ENCODE data around the gene THRB. TPM values are rescaled to one million over a fixed set of nuclear protein-coding genes. Genes with fewer than 3 reads are reported as not detected.

The THRB gene
- total RNA-seq, 2 experiments from 2014 or later = not detected

GRCh38 chr3:24157106-24157505 is 337.5 kb downstream of the THRB start:
- H3K4me3 Mint-ChIP-seq = no peak overlapping the region
- DNase-seq = no peak
- H3K36me3 Mint-ChIP-seq = no peaks in the 10 kb centered on the region
- peaks cover 10% of the 10 kb centered on the region for H3K4me1 Mint-ChIP-seq
- H3K9me3 Mint-ChIP-seq = no peaks in the 10 kb centered on the region
- H3K27ac Mint-ChIP-seq = no peak overlapping the region
- peaks cover 19% of the 10 kb centered on the region for H3K27me3 Mint-ChIP-seq

- no peak for DNase-seq
- no peak overlapping the region for H3K27ac Mint-ChIP-seq
- H3K4me1 Mint-ChIP-seq = peaks cover 10% of the 10 kb centered on the region
- H3K27me3 Mint-ChIP-seq = peaks cover 19% of the 10 kb centered on the region
- H3K36me3 Mint-ChIP-seq = no peaks in the 10 kb centered on the region
- H3K9me3 Mint-ChIP-seq = no peaks in the 10 kb centered on the region
- H3K4me3 Mint-ChIP-seq = no peak overlapping the region
Observed at GRCh38 chr3:24156466-24156865, 338.2 kb downstream of the THRB start.

- Mint-ChIP-seq H3K9me3 (no peaks in the 10 kb centered on the region), H3K36me3 (no peaks in the 10 kb centered on the region), H3K27me3 (peaks cover 15% of the 10 kb centered on the region), H3K27ac (no peak overlapping the region), H3K4me3 (no peak overlapping the region), H3K4me1 (peaks cover 10% of the 10 kb centered on the region)
- no peak for DNase-seq
Observed at GRCh38 chr3:24155276-24155675, 339.4 kb downstream of the THRB start.

- Mint-ChIP-seq H3K27ac (no peak overlapping the region), H3K4me3 (no peak overlapping the region), H3K36me3 (no peaks in the 10 kb centered on the region), H3K9me3 (no peaks in the 10 kb centered on the region), H3K4me1 (peaks cover 10% of the 10 kb centered on the region), H3K27me3 (peaks cover 11% of the 10 kb centered on the region)
- no peak for DNase-seq
Observed at GRCh38 chr3:24154781-24155180, 339.9 kb downstream of the THRB start.

GRCh38 chr3:24154013-24154695 is 340.5 kb downstream of the THRB start:
- Mint-ChIP-seq H3K9me3 (no peaks in the 10 kb centered on the region), H3K4me1 (peaks cover 10% of the 10 kb centered on the region), H3K27me3 (peaks cover 10% of the 10 kb centered on the region), H3K36me3 (no peaks in the 10 kb centered on the region), H3K4me3 (no peak overlapping the region), H3K27ac (no peak overlapping the region)
- no peak for DNase-seq

DNA sequence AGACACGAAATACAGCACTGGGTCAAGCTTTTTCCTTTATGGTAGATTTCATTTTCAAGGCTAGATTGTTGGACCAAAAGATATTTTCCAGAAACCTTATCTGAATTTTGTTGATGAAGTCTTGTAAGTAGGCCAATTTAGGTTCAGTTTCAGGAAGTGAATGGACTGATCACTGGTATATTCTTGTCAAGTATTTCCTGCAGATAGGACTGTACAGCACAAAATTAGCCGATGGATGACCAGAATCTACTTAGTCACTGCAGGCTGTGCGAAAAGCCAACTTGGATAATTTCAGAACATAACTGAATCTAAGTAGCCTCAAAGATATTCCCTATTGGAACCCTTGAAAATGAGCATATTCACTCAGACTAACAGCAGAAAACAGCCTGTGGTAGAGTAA is 343.1 kb downstream of the THRB start:
- H3K9me3 Mint-ChIP-seq = no peaks in the 10 kb centered on the region
- no peaks in the 10 kb centered on the region for H3K36me3 Mint-ChIP-seq
- DNase-seq = no peak
- no peak overlapping the region for H3K4me3 Mint-ChIP-seq
- H3K27ac Mint-ChIP-seq = no peak overlapping the region
- H3K4me1 Mint-ChIP-seq = peaks cover 8% of the 10 kb centered on the region
- H3K27me3 Mint-ChIP-seq = peaks cover 4% of the 10 kb centered on the region

DNA sequence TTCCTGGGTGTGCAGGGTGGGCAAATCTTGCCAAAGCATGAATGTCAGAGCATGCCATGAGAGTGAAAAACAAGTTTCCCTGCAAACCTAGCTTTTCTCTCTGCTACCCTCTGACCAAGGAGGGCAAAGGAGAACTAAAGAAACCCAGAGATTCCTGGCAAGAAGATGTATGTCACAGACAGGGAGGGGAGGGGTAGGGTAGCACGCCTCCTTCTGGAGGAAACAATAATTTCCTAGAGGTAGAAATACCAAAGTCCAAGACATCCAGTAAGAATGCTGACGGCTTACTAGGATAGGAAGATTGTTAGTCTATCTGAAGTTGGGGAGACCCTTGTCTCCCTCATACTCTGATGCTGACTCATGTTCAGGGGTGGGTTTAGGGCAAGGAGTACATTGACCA is 345.6 kb downstream of the THRB start:
- DNase-seq = no peak
- Mint-ChIP-seq H3K9me3 (no peaks in the 10 kb centered on the region), H3K36me3 (no peaks in the 10 kb centered on the region), H3K4me3 (no peak overlapping the region), H3K4me1 (peaks cover 1% of the 10 kb centered on the region), H3K27me3 (no peaks in the 10 kb centered on the region), H3K27ac (no peak overlapping the region)

GRCh38 chr3:24145981-24146822 is 348.4 kb downstream of the THRB start:
- Mint-ChIP-seq H3K27ac (no peak overlapping the region), H3K27me3 (no peaks in the 10 kb centered on the region), H3K4me3 (no peak overlapping the region), H3K4me1 (no peaks in the 10 kb centered on the region), H3K9me3 (no peaks in the 10 kb centered on the region), H3K36me3 (no peaks in the 10 kb centered on the region)
- no peak for DNase-seq

DNA sequence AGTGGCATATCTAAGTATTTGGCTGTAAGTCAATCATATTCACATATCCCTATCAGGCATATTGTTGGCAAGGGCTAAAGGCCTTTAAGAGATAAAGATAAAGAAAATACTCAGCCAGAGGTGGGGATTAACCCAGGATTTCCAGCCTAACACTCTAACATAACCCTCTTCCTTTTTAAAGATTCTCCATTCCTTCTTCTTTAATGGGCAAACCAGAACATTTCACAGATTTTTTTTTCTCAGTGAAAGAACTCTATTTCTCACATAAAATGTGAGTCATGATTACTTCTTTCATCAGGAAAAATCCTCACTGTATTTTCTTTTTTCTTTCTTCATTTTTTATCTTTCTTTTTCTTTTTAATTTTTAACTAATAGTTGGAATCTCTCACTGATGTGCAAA is 349.2 kb downstream of the THRB start:
- Mint-ChIP-seq H3K36me3 (no peaks in the 10 kb centered on the region), H3K27ac (no peak overlapping the region), H3K9me3 (no peaks in the 10 kb centered on the region), H3K27me3 (no peaks in the 10 kb centered on the region), H3K4me1 (no peaks in the 10 kb centered on the region), H3K4me3 (no peak overlapping the region)
- no peak for DNase-seq

GRCh38 chr3:24142127-24142526 is 352.5 kb downstream of the THRB start:
- no peaks in the 10 kb centered on the region for H3K27me3 Mint-ChIP-seq
- H3K27ac Mint-ChIP-seq = no peak overlapping the region
- no peak for DNase-seq
- H3K9me3 Mint-ChIP-seq = no peaks in the 10 kb centered on the region
- no peaks in the 10 kb centered on the region for H3K4me1 Mint-ChIP-seq
- H3K36me3 Mint-ChIP-seq = no peaks in the 10 kb centered on the region
- H3K4me3 Mint-ChIP-seq = no peak overlapping the region

GRCh38 chr3:24141548-24141947 is 353.1 kb downstream of the THRB start:
- peaks cover 3% of the 10 kb centered on the region for H3K4me1 Mint-ChIP-seq
- H3K9me3 Mint-ChIP-seq = no peaks in the 10 kb centered on the region
- no peak overlapping the region for H3K27ac Mint-ChIP-seq

GRCh38 chr3:24139463-24140412 is 354.9 kb downstream of the THRB start:
- Mint-ChIP-seq H3K9me3 (no peaks in the 10 kb centered on the region), H3K4me1 (peaks cover 3% of the 10 kb centered on the region), H3K27me3 (no peaks in the 10 kb centered on the region), H3K27ac (no peak overlapping the region), H3K36me3 (no peaks in the 10 kb centered on the region), H3K4me3 (no peak overlapping the region)
- DNase-seq = no peak

More at GRCh38 chr3:24141548-24141947, 353.1 kb downstream of the THRB start:
- Mint-ChIP-seq H3K27me3 (no peaks in the 10 kb centered on the region), H3K4me3 (no peak overlapping the region), H3K36me3 (no peaks in the 10 kb centered on the region)
- no peak for DNase-seq

GRCh38 chr3:24138876-24139256 is 355.8 kb downstream of the THRB start:
- Mint-ChIP-seq H3K27me3 (no peaks in the 10 kb centered on the region), H3K27ac (no peak overlapping the region), H3K9me3 (no peaks in the 10 kb centered on the region), H3K4me3 (no peak overlapping the region), H3K4me1 (peaks cover 3% of the 10 kb centered on the region), H3K36me3 (no peaks in the 10 kb centered on the region)
- DNase-seq = no peak

- no peaks in the 10 kb centered on the region for H3K36me3 Mint-ChIP-seq
- peaks cover 3% of the 10 kb centered on the region for H3K4me1 Mint-ChIP-seq
- no peaks in the 10 kb centered on the region for H3K27me3 Mint-ChIP-seq
- DNase-seq = no peak
- H3K4me3 Mint-ChIP-seq = no peak overlapping the region
- no peaks in the 10 kb centered on the region for H3K9me3 Mint-ChIP-seq
- H3K27ac Mint-ChIP-seq = no peak overlapping the region
Observed at GRCh38 chr3:24137958-24138875, 356.4 kb downstream of the THRB start.
